GM19468 (cell line): Measurements from ENCODE around the gene PXDN.

Source experiments
- ATAC-seq: cut with Tn5 transposase; IDR thresholded peaks from one replicate; pipeline ENCODE4 v1.9.1; 2021; ENCODE audit warnings: mild to moderate bottlenecking, moderate library complexity, moderate number of reproducible peaks; ENCODE audit not compliant: unreplicated experiment; ENCODE audit errors: extremely low read depth

PXDN gene

GRCh38 chr2:1593371-1594122 lies 150.8 kb downstream of the PXDN start:
- ATAC-seq, result no peak

- no peak for ATAC-seq
These were observed 152.1 kb downstream of the PXDN start for GRCh38 chr2:1591978-1592907.

- ATAC-seq, result no peak
These were observed 152.9 kb downstream of the PXDN start for GRCh38 chr2:1591461-1591770.

GRCh38 chr2:1590596-1591460 lies 153.5 kb downstream of the PXDN start:
- ATAC-seq, result no peak

DNA sequence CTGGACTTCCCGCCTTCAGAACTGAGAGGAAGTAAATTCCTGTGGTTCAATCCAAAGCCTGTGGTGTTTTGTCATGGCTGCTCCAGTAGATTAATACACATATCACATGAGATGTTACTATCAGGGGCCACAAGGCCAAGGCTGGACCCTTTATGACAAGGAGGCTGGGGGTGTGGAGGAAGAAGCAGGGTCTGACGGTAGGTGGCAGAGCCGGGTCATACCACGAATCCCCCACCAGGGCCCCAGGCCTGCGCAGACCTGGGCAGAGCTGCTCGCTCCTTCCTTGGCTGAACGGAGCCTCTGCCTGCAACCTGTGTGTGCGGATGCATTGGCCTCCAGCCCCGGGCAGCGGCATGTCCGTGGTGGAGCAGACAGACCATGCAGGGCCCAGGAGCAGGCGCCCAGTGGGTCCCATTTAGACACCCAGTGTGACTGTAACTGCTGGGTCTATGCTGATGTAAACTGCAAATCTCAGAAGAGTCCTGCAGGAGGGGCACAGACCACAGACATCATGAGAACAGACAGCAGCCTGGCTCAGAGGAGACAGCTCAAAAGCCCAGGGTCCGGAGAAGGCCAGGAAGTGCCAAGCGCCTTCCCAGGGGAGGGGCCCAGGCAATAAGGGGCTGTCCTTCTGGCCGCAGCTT lies 155.2 kb downstream of the PXDN start:
- no peak for ATAC-seq

- no peak for ATAC-seq
These were observed 156.0 kb downstream of the PXDN start for GRCh38 chr2:1588051-1588977.

- ATAC-seq, result no peak
These were observed 157.1 kb downstream of the PXDN start for GRCh38 chr2:1586923-1587840.

DNA sequence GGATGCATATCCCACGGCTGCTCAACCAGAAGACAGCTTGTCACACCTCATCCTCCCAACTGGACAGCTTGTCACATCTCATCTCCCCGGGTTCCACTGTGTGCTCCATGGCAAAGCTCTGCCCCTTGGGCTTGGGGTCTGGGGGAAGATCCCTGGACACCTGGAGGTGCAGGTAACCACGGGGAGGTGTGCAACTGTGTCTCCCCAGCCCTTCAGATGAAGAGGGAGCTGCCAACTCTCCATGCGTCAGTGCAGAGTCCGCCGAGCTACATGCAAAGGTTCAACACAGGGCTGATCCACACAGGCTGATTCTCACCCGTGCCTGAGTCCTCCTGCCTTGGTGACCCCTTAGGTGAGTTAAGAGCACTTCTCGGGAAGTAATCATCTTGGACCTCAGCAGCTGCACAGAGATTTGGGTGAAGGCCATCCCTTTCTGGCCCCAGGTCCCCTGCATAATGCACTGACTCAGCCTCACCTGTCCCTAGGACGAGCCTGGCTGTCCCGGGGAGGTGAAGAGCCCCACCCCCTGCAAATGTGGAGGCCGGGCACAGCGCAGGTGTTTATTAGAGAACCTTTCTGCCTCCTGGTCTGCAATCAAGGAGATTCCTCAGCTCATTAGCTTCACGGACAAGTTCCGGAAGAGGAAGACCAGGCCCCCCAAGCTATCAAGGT lies 157.9 kb downstream of the PXDN start:
- no peak for ATAC-seq

DNA sequence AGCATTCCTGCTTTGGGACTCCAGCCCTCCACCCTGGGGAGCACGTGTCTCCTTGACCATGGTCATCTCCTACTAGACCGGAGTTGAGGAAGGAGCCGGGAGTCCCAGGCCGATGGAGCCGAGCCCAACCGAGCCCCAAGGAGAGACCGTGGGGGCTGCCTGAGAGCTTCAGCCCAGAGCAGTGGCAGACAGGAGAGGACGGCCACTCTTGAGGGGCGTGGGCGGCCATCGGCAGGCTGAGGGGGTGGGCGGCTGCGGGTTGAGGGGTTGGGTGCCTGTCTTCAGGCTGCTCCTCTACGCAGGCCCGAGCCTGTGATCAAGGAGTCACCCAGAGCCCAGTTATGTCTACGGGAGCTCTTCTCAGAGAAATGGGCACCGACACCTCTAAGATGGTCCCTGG lies 158.7 kb downstream of the PXDN start:
- ATAC-seq, result no peak

- ATAC-seq, result no peak
These were observed 159.4 kb downstream of the PXDN start for GRCh38 chr2:1584691-1585485.

- ATAC-seq, result no peak
These were observed 160.2 kb downstream of the PXDN start for GRCh38 chr2:1584051-1584531.

DNA sequence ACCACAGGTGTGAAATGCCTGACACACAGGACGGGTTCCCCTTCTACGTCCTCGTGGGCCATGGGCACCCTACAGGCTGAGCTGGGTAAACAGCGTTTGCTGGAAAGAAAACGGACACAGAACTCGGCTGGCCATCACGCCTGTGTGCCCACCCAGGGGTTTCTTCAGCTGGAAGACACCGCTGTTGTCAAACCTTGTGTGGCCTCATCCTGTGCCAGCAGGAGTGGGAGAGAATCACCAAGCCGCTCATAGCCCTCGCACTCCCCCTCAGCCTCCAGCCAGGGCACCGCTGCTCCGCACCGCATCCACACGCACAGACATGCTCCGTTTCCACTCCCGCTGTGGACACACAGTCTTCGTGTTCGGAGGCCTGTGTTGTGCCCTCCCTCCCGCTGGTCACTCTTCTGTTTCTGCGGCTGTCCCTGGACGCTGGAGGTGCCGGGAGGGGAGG lies 161.4 kb downstream of the PXDN start:
- no peak for ATAC-seq

DNA sequence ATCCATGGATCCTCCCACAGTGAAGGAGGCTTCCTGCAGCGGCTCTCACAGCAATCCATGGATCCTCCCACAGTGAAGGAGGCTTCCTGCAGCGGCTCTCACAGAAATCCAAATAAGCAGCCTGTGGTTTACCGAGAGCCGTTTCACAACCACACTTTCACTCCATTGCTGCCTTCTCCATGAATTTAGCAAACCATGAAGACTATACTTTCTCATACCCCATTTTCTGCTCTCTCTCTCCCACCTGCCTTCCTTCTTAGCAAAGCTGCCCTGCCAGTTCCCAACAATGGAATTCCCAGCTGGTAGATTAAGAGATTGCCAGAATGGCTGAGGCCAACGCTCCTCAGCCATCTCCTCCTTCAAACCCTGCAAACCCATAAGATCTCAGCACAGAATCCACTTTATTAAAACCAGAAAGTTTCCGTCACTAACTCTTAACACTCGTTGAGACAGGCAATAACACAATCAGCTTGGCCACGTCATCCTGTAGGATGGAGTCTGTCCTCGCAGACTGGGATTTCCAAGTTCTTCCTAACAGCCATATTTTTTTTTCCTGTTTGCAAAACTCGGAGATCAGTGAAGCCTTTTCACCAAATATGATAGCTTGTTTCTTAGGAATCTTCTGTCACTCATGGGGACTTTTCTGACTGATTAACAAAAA lies 162.2 kb downstream of the PXDN start:
- no peak for ATAC-seq
